HepG2 (cell line): ENCODE results near the gene ESR1. TPM values are rescaled to one million over a fixed set of nuclear protein-coding genes. Genes with fewer than 3 reads are reported as not detected.

Source experiments
- ARID4A ChIP-seq: sonication (generic); formaldehyde crosslinking; IDR thresholded peaks from 2 replicates; pipeline ENCODE4 v1.5.0; 2020; ENCODE audit warnings: mild to moderate bottlenecking, missing genetic modification reagents, borderline replicate concordance
- CEBPG ChIP-seq: IDR thresholded peaks from 2 replicates; pipeline ENCODE4 v1.6.1; 2016
- E2F1 ChIP-seq: sonication (generic); formaldehyde crosslinking; IDR thresholded peaks from 2 replicates; pipeline ENCODE4 v1.5.0; 2020; ENCODE audit warnings: missing genetic modification reagents
- KDM3A ChIP-seq: IDR thresholded peaks from 2 replicates; pipeline ENCODE4 v1.6.1; 2018; ENCODE audit warnings: low read depth, missing compliant biosample characterization
- NFKB2 ChIP-seq: sonication (generic); formaldehyde crosslinking; IDR thresholded peaks from 2 replicates; pipeline ENCODE4 v1.4.0; 2020; ENCODE audit warnings: missing genetic modification reagents, borderline replicate concordance
- RERE ChIP-seq: IDR thresholded peaks from 2 replicates; pipeline ENCODE4 v1.6.1; 2016; ENCODE audit warnings: low read depth, missing genetic modification reagents, missing compliant biosample characterization
- REST ChIP-seq, 2 experiments: IDR thresholded peaks; 2 replicates each; pipeline ENCODE4 v1.6.1; 2011 to 2012; ENCODE audit warnings: low read length in 2 of 2, borderline replicate concordance in 1 of 2, low read depth in 1 of 2, mild to moderate bottlenecking in 1 of 2, moderate library complexity in 1 of 2
- SP2 ChIP-seq: sonication (generic); formaldehyde crosslinking; IDR thresholded peaks from 2 replicates; pipeline ENCODE4 v1.5.1; 2020; ENCODE audit warnings: mild to moderate bottlenecking, missing genetic modification reagents
- ZBTB37 ChIP-seq: sonication (generic); formaldehyde crosslinking; IDR thresholded peaks from 2 replicates; pipeline ENCODE4 v1.4.0; 2020; ENCODE audit warnings: mild to moderate bottlenecking, missing genetic modification reagents
- polyA plus RNA-seq, 8 experiments: library from polyadenylated mRNA; depleted of rRNA in 3 of 8; stranded (reverse) in 7 of 8; unstranded in 1 of 8; fragments of >200 nt; fragmentation: Illumina TruSeq in 4 of 8; extraction: Trizol in 4 of 8; gene quantifications; 2 replicates each; pipeline versions ENCODE4 v1.2.1 to v1.2.3, GENCODE V29; 2011 to 2016; ENCODE audit warnings: low read depth in 4 of 8, missing spikeins in 1 of 8, mixed read lengths in 1 of 8; ENCODE audit not compliant: insufficient read depth in 1 of 8
- total RNA-seq, 5 experiments: library from RNA; depleted of rRNA; stranded (reverse); fragments of >200 nt; fragmentation: Illumina TruSeq; extraction: Trizol; gene quantifications; 2 replicates each; pipeline ENCODE4 v1.2.3, GENCODE V29; 2016; ENCODE audit warnings: low read depth in 1 of 5

Gene ESR1
- total and polyA plus RNA-seq, 2 of the 13 experiments (the other 11 are each of a cell fraction or from before 2014, with no cell fraction given) = not detected

- TF ChIP-seq ARID4A (no peak), CEBPG (CRISPR knock-in tag) (no peak), NFKB2 (CRISPR knock-in tag) (0 out of 2 replicates have a peak, but pooled peaks have one; percentile 29), RERE (CRISPR knock-in tag) (no peak), SP2 (no peak), REST (IDR thresholded peaks at IDR 0.05; ENCODE audit: borderline replicate concordance in 1 of 2, low read depth in 1 of 2, low read length in 2 of 2) (no peak), E2F1 (no peak), KDM3A (CRISPR knock-in tag) (no peak), ZBTB37 (no peak)
Observed at GRCh38 chr6:152110886-152111820, 303.7 kb downstream of the ESR1 start (continued).
